GM18511 (cell line): Measurements from ENCODE around the gene DAAM2.

Experiments used
- ATAC-seq: cut with Tn5 transposase; IDR thresholded peaks from one replicate; pipeline ENCODE4 v1.9.1; 2021; ENCODE audit warnings: mild to moderate bottlenecking, moderate library complexity; ENCODE audit not compliant: unreplicated experiment

The DAAM2 gene

DNA sequence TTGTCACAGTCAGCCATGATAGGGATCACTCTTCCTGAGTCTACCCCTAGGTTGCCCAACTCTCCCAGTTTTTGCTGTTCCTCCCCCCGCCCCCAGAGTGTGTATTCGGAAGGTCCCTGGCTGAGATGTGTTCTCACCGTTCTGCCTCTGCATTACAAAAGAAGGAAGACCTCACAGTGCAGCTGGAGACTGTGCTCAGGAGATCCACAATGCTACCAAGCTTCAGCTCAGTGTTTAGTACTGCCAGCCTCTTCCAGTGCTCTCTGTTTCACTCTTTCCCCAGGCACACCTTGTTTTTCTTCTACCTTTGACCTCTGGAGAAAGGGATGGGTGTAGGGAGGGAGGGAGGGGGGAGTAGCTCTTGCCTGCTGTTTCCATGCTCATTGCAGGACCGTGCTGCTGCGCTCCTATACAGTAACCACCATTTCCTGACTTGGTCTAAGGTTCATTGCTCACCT, 155.5 kb downstream of the DAAM2 start:
- ATAC-seq, result no peak

GRCh38 chr6:39948199-39948791, 156.1 kb downstream of the DAAM2 start:
- ATAC-seq, result no peak

DNA sequence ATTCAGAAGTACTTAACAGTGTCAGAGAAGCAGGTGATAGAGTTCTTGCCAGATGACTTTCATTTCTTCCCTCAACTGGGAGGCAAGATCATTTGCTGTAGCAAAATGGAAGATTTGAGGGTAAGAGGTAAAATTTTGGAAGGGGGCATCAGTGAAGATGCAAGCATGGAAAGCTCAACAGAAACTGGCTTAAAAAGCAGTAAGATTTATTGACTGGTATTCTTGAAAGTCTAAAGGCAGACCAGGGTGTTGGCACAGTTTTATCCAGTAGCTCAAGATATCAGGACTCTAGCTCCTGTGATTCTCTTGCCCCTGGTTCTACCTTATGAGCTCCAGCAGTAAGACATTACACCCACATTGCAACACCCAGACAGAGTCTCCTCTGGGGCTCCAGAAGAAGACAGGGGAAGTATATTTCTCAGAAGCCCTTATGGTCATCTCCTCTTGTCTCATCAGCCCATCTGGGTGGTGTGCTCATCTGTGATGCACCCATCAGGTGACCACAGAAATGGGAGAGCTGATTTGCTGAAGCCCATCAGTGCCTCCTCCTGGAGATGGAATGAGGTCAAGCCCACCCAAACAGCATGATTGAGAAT, 158.0 kb downstream of the DAAM2 start:
- ATAC-seq, result no peak

- no peak for ATAC-seq
These were observed 159.0 kb downstream of the DAAM2 start for GRCh38 chr6:39951191-39951590.

DNA sequence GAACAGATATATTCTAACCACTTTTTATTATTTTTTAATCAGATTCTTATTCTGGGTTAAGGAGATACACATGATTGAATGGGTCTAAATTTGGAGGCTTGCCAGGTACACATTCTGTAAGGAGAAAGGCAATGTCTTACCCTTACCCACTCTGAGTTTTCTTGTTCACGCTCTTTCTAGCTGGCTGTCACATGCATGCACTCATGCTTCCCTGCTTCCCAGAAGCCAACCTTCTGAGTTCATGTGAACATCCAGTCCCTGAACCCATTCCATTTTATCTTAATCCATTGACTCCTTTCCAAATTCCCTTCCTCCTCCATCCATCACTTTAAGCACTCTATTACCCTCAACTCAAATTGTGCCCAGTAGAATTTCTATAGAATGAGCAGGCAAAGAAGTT, 159.5 kb downstream of the DAAM2 start:
- ATAC-seq, result no peak

GRCh38 chr6:39952167-39952566, 160.0 kb downstream of the DAAM2 start:
- no peak for ATAC-seq

GRCh38 chr6:39953076-39953618, 161.0 kb downstream of the DAAM2 start:
- ATAC-seq, result no peak
